Melanocyte of skin (primary cell): ENCODE results near the gene ABCB6. TPM values are rescaled to one million over a fixed set of nuclear protein-coding genes. Genes with fewer than 3 reads are reported as not detected.

Experiments used
- total RNA-seq, 2 donors: library from RNA; depleted of rRNA; stranded (reverse); fragments of >200 nt; gene quantifications; 2 replicates each; pipeline ENCODE4 v1.2.3, GENCODE V29; 2012

The ABCB6 gene
- 10 to 100 TPM; 44.7 to 90.9 TPM for total RNA-seq

GRCh38 chr2:219218732-219219701 is at the start of gene ABCB6:
Gene ABCB6, minus strand, starts transcription at chr2:219218958. Its CDS starts 285 bp downstream, at chr2:219218673.

GRCh38 chr2:219253753-219254589 is 35.2 kb upstream of the ABCB6 start, which contains the start of gene TUBA4A:
Gene TUBA4A, minus strand, starts transcription at chr2:219253918. Its CDS starts 60 bp downstream, at chr2:219253858.

GRCh38 chr2:219252900-219253752 is 34.4 kb upstream of the ABCB6 start, which contains the start of gene TUBA4B:
Gene TUBA4B, plus strand, starts transcription at chr2:219253243. Its CDS starts 165 bp downstream, at chr2:219253408.

GRCh38 chr2:219245148-219245898 is 26.6 kb upstream of the ABCB6 start, which contains the start of the genes GLB1L and STK16:
Gene GLB1L, minus strand, starts transcription at chr2:219245444. Its CDS starts 1,871 bp downstream, at chr2:219243573.
Gene STK16, plus strand, starts transcription at chr2:219245479. Its CDS starts 521 bp downstream, at chr2:219246000.

GRCh38 chr2:219229305-219230058 is 10.7 kb upstream of the ABCB6 start, which contains the start of the genes ANKZF1 and ATG9A:
Gene ANKZF1, plus strand, starts transcription at chr2:219229806. Its CDS starts 452 bp downstream, at chr2:219230258.
Gene ATG9A, minus strand, starts transcription at chr2:219229636. Its CDS starts 1,612 bp downstream, at chr2:219228024.

GRCh38 chr2:219206328-219207133 is 12.2 kb downstream of the ABCB6 start, which contains the start of gene ZFAND2B:
Gene ZFAND2B, plus strand, starts transcription at chr2:219206782. Its CDS starts 206 bp downstream, at chr2:219206988.

GRCh38 chr2:219177552-219178376 is 41.0 kb downstream of the ABCB6 start, which contains the start of gene RETREG2:
Gene RETREG2, plus strand, starts transcription at chr2:219178275. Its CDS starts 78 bp downstream, at chr2:219178353.

GRCh38 chr2:219176818-219177551 is 41.8 kb downstream of the ABCB6 start, which contains the start of gene CNPPD1:
Gene CNPPD1, minus strand, starts transcription at chr2:219176925. Its CDS starts 97 bp downstream, at chr2:219176828.

GRCh38 chr2:219169930-219170654 is 48.7 kb downstream of the ABCB6 start, which contains the start of gene SLC23A3:
Gene SLC23A3, minus strand, starts transcription at chr2:219170029. Its CDS starts 45 bp downstream, at chr2:219169984.

GRCh38 chr2:219160186-219161017 is 58.4 kb downstream of the ABCB6 start, which contains the start of gene NHEJ1:
Gene NHEJ1, minus strand, starts transcription at chr2:219160815. Its CDS starts 2,453 bp downstream, at chr2:219158362.

Other genes with a start within 250 kb of the ABCB6 start
- not detected for gene FEV, start 233.8 kb downstream of the ABCB6 start, total RNA-seq
- under 1 TPM in 1 of 2 donors, not detected in 1; 0.34 TPM for gene CRYBA2, start 225.5 kb downstream of the ABCB6 start, total RNA-seq
- gene CFAP65, start 177.4 kb downstream of the ABCB6 start, total RNA-seq = under 1 TPM in 1 of 2 donors, not detected in 1; 0.34 TPM
- under 1 TPM in 1 of 2 donors, not detected in 1; 0.34 TPM for gene IHH, start 158.0 kb downstream of the ABCB6 start, total RNA-seq
- gene NHEJ1, start 58.1 kb downstream of the ABCB6 start, total RNA-seq = 10 to 100 TPM; 26.8 to 29.6 TPM
- gene SLC23A3, start 48.9 kb downstream of the ABCB6 start, total RNA-seq = 1 to 10 TPM in 1 of 2 donors, under 1 TPM in 1; 1.00 to 1.4 TPM
- gene CNPPD1, start 42.0 kb downstream of the ABCB6 start, total RNA-seq = 10 to 100 TPM; 26.6 to 27.9 TPM
- 10 to 100 TPM; 64.6 to 99.8 TPM for gene RETREG2, start 40.7 kb downstream of the ABCB6 start, total RNA-seq
- gene ZFAND2B, start 12.2 kb downstream of the ABCB6 start, total RNA-seq = 10 to 100 TPM; 13.7 to 24.8 TPM
- gene ATG9A, start 10.7 kb upstream of the ABCB6 start, total RNA-seq = 10 to 100 TPM; 54.7 to 63.6 TPM
- gene ANKZF1, start 10.8 kb upstream of the ABCB6 start, total RNA-seq = 10 to 100 TPM; 12.7 to 22.0 TPM
- 10 to 100 TPM; 16.0 to 16.2 TPM for gene GLB1L, start 26.5 kb upstream of the ABCB6 start, total RNA-seq
- 10 to 100 TPM; 23.3 to 36.5 TPM for gene STK16, start 26.5 kb upstream of the ABCB6 start, total RNA-seq
- not detected for gene TUBA4B, start 34.3 kb upstream of the ABCB6 start, total RNA-seq
- gene TUBA4A, start 35.0 kb upstream of the ABCB6 start, total RNA-seq = 1 to 10 TPM; 2.1 to 3.0 TPM
- 10 to 100 TPM; 25.3 to 37.9 TPM for gene DNAJB2, start 60.4 kb upstream of the ABCB6 start, total RNA-seq
- gene PTPRN, start 90.4 kb upstream of the ABCB6 start, total RNA-seq = 1 to 10 TPM in 1 of 2 donors, under 1 TPM in 1; 0.33 to 1.0 TPM
- not detected for gene RESP18, start 113.8 kb upstream of the ABCB6 start, total RNA-seq
- gene DNPEP, start 169.0 kb upstream of the ABCB6 start, total RNA-seq = 10 to 100 TPM; 70.2 to 72.6 TPM
- gene DES, start 199.4 kb upstream of the ABCB6 start, total RNA-seq = not detected
- gene SPEG, start 215.9 kb upstream of the ABCB6 start, total RNA-seq = under 1 TPM; under 0.01 to 0.33 TPM